IPS-15b (cell line): ENCODE data around the gene PIEZO2.
"Not testable (repeated sequence)": the region's sequence is repeated elsewhere in the genome, so short reads cannot be mapped to it uniquely, and the experiment has no call there.

ENCODE experiments used
- H3K27me3 ChIP-seq: one replicate; pipeline ENCODE4 v1.6.1; 2013; ENCODE audit warnings: low read length; ENCODE audit not compliant: control insufficient read depth, insufficient read depth
- H3K36me3 ChIP-seq: one replicate; pipeline ENCODE4 v1.6.1; 2013; ENCODE audit warnings: low read length; ENCODE audit not compliant: control insufficient read depth, insufficient read depth
- H3K4me1 ChIP-seq: one replicate; pipeline ENCODE4 v1.6.1; 2013; ENCODE audit warnings: mild to moderate bottlenecking, low read length; ENCODE audit not compliant: control insufficient read depth, insufficient read depth
- H3K4me3 ChIP-seq: one replicate; pipeline ENCODE4 v1.5.1; 2013; ENCODE audit warnings: low read depth, low read length
- H3K9ac ChIP-seq: one replicate; pipeline ENCODE4 v1.6.1; 2013; ENCODE audit warnings: low read depth, mild to moderate bottlenecking, low read length
- H3K9me3 ChIP-seq: one replicate; pipeline ENCODE4 v1.6.1; 2013; ENCODE audit warnings: mild to moderate bottlenecking, low read length; ENCODE audit not compliant: control insufficient read depth, insufficient read depth

The PIEZO2 gene

DNA sequence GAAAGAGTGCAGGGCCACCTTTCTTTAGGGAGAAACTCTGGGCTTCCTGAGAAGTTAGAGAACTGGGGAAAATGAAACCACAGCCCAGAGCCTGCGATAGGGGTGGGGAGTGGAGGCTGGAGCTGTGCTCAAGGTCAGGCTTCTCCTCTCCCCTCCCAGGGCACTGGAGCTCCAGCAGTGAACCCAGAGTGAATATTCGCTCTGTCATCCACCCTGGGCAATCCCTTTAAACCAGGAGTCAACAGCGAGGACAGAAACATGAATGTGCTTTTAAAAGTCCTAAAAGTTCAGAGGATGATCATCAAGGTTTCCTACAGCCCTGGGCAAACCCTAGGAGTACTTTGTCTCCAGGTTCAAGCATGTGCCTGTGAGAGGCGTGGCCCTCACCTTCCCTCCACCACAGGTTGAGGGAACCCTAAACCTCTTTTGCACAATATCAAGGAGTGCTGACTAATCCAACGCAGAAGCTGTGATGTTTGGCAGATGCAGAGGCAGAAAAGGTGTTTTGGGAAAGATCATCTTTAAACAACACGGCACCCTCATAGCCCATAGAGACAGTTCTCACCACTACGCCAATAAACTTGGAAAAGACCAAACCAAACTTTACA lies 522.7 kb downstream of the PIEZO2 start:
- H3K27me3 ChIP-seq, H3K4me3 ChIP-seq, H3K4me1 ChIP-seq, H3K36me3 ChIP-seq, H3K9me3 ChIP-seq, H3K9ac ChIP-seq: not testable (repeated sequence)

DNA sequence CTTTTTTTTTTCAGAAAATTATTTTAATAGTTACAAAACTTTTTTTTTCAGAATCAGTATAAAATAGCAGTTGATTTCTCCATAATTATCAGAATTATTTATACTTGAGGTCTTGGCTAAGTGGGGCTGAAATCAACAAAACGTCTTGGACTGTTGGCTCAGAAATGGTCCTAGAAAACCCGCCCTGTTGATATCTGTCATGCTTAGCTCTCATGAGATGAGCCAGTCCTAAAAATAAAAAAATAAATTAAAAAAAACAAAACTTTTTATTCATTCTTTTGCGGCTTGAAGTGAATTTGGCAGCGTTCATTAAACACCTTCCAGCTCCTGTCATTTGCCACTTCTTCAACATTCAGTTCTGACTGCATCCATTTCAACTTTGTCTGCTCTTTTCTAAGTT lies 525.8 kb downstream of the PIEZO2 start:
- H3K27me3 ChIP-seq, H3K9me3 ChIP-seq, H3K36me3 ChIP-seq: not testable (repeated sequence)

DNA sequence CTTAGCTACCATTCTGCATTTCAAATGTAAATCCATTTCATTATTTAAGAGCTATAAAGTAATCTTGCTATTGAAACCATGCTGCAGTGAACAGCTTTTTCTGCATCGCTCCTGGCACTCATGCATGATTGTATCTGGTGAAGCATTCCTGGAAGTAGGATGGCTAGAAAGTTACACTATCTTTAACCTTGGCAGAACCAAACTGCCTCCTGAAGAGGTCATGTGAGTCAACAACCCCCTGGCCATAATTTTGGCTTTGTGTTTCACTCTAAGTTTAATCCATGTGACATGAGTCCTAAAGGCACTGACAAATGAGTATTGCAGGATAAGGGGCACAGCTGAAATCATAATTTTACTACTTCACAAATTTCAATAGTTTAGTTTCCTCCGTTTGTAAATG lies 526.4 kb downstream of the PIEZO2 start:
- H3K36me3 ChIP-seq, H3K27me3 ChIP-seq, H3K9me3 ChIP-seq, H3K4me1 ChIP-seq, H3K4me3 ChIP-seq, H3K9ac ChIP-seq: not testable (repeated sequence)

More for the DNA sequence above, 525.8 kb downstream of the PIEZO2 start:
- not testable (repeated sequence) for H3K4me1 ChIP-seq, H3K4me3 ChIP-seq, H3K9ac ChIP-seq

DNA sequence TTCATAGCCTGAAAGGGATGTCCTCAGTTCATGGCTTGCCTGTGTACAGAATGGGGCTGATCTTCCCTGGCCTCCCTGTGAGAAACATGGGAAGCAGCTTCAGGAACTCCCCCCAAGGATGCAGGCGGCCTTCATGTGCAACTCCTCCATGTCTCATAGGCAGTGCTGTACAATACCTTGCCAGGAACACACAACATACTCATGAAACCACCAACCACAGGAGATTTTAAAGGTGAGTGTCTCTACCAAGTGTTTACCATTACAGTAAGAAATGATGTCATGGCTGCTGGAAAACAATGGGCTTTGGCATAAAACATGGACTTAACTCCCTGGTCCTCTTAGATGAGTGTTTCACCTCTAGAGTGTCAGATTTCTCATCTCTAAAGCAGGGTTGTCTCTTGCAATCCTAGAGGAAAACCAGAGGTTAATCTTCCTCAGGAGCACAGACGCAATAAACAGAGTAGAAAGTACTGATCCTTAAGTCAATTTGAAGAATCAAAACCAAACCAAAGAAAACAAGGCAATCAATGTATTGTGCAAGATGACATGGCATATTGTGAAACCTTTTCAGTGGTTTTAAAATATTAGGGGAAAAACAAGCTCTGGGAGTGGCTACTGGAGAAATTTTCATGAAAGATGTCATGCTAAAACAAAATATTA lies 528.6 kb downstream of the PIEZO2 start:
- H3K9ac ChIP-seq = not testable (repeated sequence)

More for the DNA sequence above, 528.6 kb downstream of the PIEZO2 start:
- not testable (repeated sequence) for H3K9me3 ChIP-seq, H3K27me3 ChIP-seq, H3K36me3 ChIP-seq, H3K4me1 ChIP-seq, H3K4me3 ChIP-seq
